GM18505 (cell line): Measurements from ENCODE around the gene FBXO10.
"Not testable (repeated sequence)": the region's sequence is repeated elsewhere in the genome, so short reads cannot be mapped to it uniquely, and the experiment has no call there.

Experiments
- ATAC-seq: cut with Tn5 transposase; IDR thresholded peaks from one replicate; pipeline ENCODE4 v1.9.1; 2021; ENCODE audit not compliant: unreplicated experiment
- POLR2A ChIP-seq: IDR thresholded peaks from 4 replicates; pipeline ENCODE4 v1.6.1; 2011; ENCODE audit warnings: borderline replicate concordance; ENCODE audit not compliant: insufficient read depth, insufficient read length; ENCODE audit errors: extremely low read depth

FBXO10 gene

GRCh38 chr9:37486616-37487548 lies 89.3 kb downstream of the FBXO10 start:
- TF ChIP-seq POLR2A: no peak
- ATAC-seq: no peak

GRCh38 chr9:37486256-37486615 lies 89.9 kb downstream of the FBXO10 start:
- ATAC-seq: no peak
- no peak for TF ChIP-seq POLR2A

- peak; percentile 92 for ATAC-seq
Observed at GRCh38 chr9:37485389-37486255, 90.6 kb downstream of the FBXO10 start, which contains the start of gene POLR1E. TSS of gene POLR1E (plus strand) at chr9:37485948. CDS start at chr9:37486048, 100 bp downstream.

GRCh38 chr9:37480759-37481158 lies 95.4 kb downstream of the FBXO10 start:
- no peak for TF ChIP-seq POLR2A
- ATAC-seq: no peak

More at GRCh38 chr9:37485389-37486255, 90.6 kb downstream of the FBXO10 start, which contains the start of gene POLR1E:
- peak; percentile 93 for TF ChIP-seq POLR2A

- not testable (repeated sequence) for ATAC-seq
Observed at GRCh38 chr9:37477987-37478619, 98.1 kb downstream of the FBXO10 start.

GRCh38 chr9:37477443-37477842 lies 98.7 kb downstream of the FBXO10 start:
- not testable (repeated sequence) for ATAC-seq

GRCh38 chr9:37476930-37477329 lies 99.2 kb downstream of the FBXO10 start:
- TF ChIP-seq POLR2A: no peak
- no peak for ATAC-seq

GRCh38 chr9:37474438-37474837 lies 101.7 kb downstream of the FBXO10 start:
- no peak for ATAC-seq
- TF ChIP-seq POLR2A: no peak

- ATAC-seq: not testable (repeated sequence)
Observed at GRCh38 chr9:37473982-37474381, 102.2 kb downstream of the FBXO10 start.

- no peak for ATAC-seq
- TF ChIP-seq POLR2A: no peak
Observed at GRCh38 chr9:37471942-37472684, 104.1 kb downstream of the FBXO10 start.

GRCh38 chr9:37468620-37469019 lies 107.6 kb downstream of the FBXO10 start:
- no peak for ATAC-seq
- TF ChIP-seq POLR2A: no peak

GRCh38 chr9:37467530-37467929 lies 108.7 kb downstream of the FBXO10 start:
- ATAC-seq: not testable (repeated sequence)
